HG03565 (cell line): ENCODE data around the gene CSNK1E.

ENCODE experiments used
- ATAC-seq: cut with Tn5 transposase; IDR thresholded peaks from one replicate; pipeline ENCODE4 v1.9.1; 2021; ENCODE audit warnings: mild to moderate bottlenecking, moderate library complexity; ENCODE audit not compliant: unreplicated experiment

The CSNK1E gene

GRCh38 chr22:38250643-38251340 is 66.4 kb downstream of the CSNK1E start:
- no peak for ATAC-seq

GRCh38 chr22:38249803-38250642 is 67.2 kb downstream of the CSNK1E start:
- ATAC-seq = no peak

DNA sequence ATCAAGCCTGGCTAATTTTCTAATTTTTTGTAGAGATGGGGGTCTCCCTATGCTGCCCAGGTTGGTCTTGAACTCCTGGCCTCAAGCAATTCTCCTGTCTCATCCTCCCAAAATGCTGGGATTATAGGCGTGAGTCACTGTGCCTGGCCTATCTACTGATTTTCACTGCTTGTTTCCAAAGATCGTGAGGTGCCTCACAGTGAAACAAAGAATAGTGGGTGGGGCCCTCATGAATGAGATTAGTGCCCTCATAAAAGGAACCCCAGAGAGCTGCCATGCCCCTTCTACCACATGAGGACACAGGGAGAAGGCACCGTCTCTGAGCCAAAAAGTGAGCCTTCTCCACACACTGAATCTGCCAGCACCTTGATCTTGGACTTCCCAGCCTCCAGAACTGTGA is 67.9 kb downstream of the CSNK1E start:
- ATAC-seq = no peak

DNA sequence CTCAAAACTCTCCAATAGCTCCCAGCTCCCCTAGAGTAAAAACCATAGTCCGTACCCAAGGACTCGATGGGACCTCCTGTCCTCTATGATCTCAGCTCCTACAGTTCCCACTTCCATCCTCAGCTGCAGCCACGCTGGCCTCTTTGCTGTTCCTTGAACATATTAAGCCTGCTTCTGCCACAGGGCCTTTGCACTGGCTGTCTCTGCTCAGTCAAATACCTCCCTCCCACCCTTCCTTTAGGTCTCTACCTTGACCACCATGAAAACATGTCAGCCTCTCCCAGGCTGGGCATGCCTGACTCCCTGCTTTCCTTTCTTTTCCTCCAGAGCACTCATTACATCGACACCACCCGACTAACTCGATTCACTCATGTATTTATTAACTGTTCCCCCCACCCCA is 69.0 kb downstream of the CSNK1E start:
- no peak for ATAC-seq

- ATAC-seq = no peak
These were observed 69.5 kb downstream of the CSNK1E start for GRCh38 chr22:38247713-38248112.

GRCh38 chr22:38246692-38247091 is 70.5 kb downstream of the CSNK1E start:
- ATAC-seq = no peak

DNA sequence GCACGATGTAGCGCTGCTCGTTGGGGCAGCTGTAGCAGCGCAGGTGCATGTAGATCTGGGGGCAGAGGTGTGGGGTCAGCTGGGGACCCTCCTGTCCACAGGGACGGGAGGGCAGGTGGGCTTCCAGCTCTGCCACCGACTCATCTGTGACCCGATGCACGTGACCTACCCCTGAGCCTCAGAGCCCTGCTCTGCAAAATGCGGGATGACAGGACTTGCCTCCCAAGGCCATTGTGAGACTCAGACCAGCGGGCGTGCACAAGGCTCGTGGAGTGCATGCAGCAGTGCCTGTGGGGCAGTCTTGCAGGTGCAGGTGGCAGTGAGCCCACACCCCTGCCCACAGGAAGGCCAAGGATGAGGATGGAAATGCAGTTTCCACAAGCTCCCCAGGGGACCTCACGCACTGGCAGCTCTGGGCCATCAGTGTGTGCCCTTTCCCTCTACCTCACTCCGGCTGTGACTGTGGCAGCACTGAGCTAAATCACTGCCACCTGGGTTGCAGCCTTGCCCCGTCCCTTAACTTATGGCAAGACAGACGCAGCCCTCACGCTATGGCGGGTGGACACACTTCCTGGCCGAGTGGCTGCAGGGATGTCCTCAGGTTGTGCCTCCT is 71.1 kb downstream of the CSNK1E start:
- no peak for ATAC-seq

GRCh38 chr22:38244106-38244505 is 73.1 kb downstream of the CSNK1E start:
- ATAC-seq = no peak

GRCh38 chr22:38243007-38243765 is 74.0 kb downstream of the CSNK1E start:
- no peak for ATAC-seq

DNA sequence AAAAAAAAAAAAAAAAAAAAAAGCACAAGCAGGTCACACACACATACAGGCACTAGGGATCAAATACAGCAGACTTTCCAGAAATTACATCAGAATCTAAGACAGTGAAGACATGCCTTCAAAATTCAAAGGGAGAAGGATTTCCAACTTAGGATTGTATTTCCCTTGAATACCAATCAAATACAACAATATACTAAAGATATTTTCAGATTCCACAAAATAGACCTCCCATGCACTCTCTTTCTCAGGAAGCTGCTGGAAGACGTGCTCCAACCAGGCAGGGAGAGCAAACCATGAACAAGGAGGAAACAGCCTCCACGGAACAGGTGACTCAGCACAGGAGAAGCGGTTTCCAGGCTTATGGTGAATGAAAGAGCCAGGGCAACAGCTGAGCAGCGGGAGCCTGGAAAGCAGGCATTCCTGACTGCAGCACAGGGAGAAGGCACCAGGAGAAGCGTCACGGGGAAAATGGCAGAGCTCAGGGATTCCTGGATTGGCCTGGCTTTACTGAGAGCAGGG is 76.4 kb downstream of the CSNK1E start:
- ATAC-seq = no peak
